NCI-H1105 (cell line): Measurements from ENCODE around the gene GNA14.
A peak's percentile ranks its signal among the peaks of the same experiment; 100 is the strongest.
"Not testable (repeated sequence)": the region's sequence is repeated elsewhere in the genome, so short reads cannot be mapped to it uniquely, and the experiment has no call there.

ENCODE experiments used
- DNase-seq: peaks from one replicate; lab custom pipeline; 2025; lab: John Stamatoyannopoulos, UW

Gene GNA14

GRCh38 chr9:77588271-77588937 lies 59.7 kb downstream of the GNA14 start:
- DNase-seq = no peak

GRCh38 chr9:77587851-77588250 lies 60.3 kb downstream of the GNA14 start:
- no peak for DNase-seq

GRCh38 chr9:77587042-77587441 lies 61.1 kb downstream of the GNA14 start:
- no peak for DNase-seq

- no peak for DNase-seq
These were observed 61.5 kb downstream of the GNA14 start for GRCh38 chr9:77586591-77586990.

GRCh38 chr9:77585335-77585786 lies 62.8 kb downstream of the GNA14 start:
- no peak for DNase-seq

- not testable (repeated sequence) for DNase-seq
These were observed 63.2 kb downstream of the GNA14 start for GRCh38 chr9:77584927-77585326.

- DNase-seq = no peak
These were observed 65.1 kb downstream of the GNA14 start for GRCh38 chr9:77582961-77583576.

GRCh38 chr9:77582525-77582924 lies 65.6 kb downstream of the GNA14 start:
- DNase-seq = no peak

GRCh38 chr9:77575785-77576184 lies 72.3 kb downstream of the GNA14 start:
- DNase-seq = no peak

GRCh38 chr9:77569335-77569734 lies 78.8 kb downstream of the GNA14 start:
- DNase-seq = peak; percentile 30

GRCh38 chr9:77563174-77563573 lies 84.9 kb downstream of the GNA14 start:
- no peak for DNase-seq

- DNase-seq = no peak
These were observed 85.9 kb downstream of the GNA14 start for GRCh38 chr9:77562019-77562748.

GRCh38 chr9:77561331-77562018 lies 86.6 kb downstream of the GNA14 start:
- DNase-seq = no peak

- no peak for DNase-seq
These were observed 91.7 kb downstream of the GNA14 start for GRCh38 chr9:77556396-77556795.

GRCh38 chr9:77554586-77555105 lies 93.5 kb downstream of the GNA14 start:
- DNase-seq = no peak

- DNase-seq = no peak
These were observed 100.9 kb downstream of the GNA14 start for GRCh38 chr9:77547106-77547730.

GRCh38 chr9:77546376-77546950 lies 101.7 kb downstream of the GNA14 start:
- no peak for DNase-seq

GRCh38 chr9:77544546-77544945 lies 103.6 kb downstream of the GNA14 start:
- DNase-seq = no peak

- DNase-seq = no peak
These were observed 104.8 kb downstream of the GNA14 start for GRCh38 chr9:77543131-77543822.

GRCh38 chr9:77541600-77541999 lies 106.5 kb downstream of the GNA14 start:
- no peak for DNase-seq

- DNase-seq = no peak
These were observed 107.1 kb downstream of the GNA14 start for GRCh38 chr9:77541055-77541454.
